NCI-H510A treated with DMSO at 0.1 percent for 48 hours (cell line): ENCODE measurements around the gene ATXN7L1.

Experiments
- DNase-seq: peaks from one replicate; lab custom pipeline; 2025; lab: John Stamatoyannopoulos, UW

Gene ATXN7L1

DNA sequence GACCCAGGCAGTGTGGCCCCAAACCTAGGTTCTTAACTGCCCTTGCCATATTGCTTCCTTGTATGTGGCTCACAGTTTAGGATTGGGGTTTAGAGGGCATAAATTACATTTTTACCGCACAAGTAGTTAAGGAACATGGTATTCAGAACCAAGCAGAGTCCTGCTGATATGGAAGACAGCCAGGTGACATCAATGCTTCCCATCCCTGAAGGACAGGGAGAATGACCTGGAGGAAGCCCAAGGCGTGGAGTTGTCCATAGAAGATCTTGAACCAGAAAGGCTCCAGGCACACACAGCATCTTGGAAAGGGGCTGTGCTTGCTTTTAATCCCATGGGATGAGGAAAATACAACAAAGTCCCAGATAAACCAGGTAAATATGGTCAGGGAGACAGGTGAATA lies 48.3 kb downstream of the ATXN7L1 start:
- DNase-seq: no peak

DNA sequence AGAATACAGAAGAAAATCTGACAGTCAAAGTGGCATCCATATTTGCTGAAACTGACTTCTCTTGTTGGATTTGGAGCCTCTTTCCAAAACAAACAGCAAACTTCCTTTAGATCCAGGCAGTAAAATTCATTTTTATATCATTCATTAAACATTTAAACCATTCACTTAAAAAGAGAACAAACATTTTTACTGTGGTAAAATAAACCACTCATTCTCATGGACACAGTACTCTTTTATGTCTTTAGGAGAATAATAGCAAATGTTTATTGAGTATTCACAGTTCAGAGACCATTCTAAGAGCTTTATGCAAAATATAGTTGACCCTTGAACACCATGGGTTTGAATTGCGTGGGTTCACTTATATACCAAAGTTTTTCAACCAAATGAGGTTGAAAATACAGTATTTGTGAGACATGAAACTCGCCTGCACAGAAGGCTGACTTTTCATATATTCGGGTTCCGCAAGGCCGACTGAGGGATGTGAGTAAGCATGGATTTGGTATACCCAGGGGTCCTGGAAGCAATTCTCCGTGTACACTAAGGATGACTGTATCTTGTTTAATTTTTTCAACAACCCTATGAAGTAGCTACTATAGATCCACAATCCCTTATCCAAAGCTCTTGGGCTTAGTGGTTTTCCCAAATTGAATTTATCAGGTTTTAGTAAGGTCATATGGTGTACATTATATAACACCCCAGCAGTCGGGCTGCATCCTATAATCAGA lies 49.1 kb downstream of the ATXN7L1 start:
- no peak for DNase-seq

DNA sequence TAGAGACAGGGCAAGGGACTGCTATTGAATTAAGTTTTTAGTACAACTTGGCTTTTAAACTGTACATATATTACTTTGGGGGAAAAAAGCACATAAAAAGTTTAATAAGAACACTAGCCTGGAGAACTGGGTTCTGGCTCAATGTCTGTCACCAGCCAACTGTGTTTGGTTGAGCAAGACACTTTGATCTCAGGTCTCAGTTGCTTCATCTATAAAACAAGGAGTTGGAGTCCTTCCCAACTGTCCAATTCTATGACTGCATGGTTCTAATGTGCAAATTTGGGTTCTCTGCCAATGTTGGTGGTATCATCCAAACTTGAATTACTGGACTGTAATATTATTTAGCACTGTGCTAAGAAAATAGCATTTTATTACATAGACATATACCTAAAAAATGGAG lies 50.3 kb downstream of the ATXN7L1 start:
- no peak for DNase-seq

- DNase-seq: no peak
Observed at GRCh38 chr7:105825371-105825770, 51.0 kb downstream of the ATXN7L1 start.

DNA sequence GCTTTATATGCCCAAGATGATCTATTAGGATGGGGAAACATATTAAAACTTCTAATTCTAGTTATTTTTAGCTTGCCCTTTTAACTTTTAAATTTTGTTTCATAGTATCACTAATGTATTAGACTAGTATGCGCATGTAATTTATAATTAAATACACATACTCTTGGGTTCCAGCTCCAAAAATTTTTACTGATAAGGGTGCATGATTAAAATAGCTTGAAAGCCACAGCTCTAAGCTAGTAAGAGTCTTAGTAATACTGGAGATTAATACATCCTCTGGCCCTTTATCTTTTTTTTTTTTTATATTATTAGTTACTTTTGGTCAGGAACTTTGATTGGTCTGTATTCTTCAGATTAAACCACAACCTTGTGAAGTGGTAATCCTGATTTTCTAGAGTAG lies 53.6 kb downstream of the ATXN7L1 start:
- DNase-seq: no peak

GRCh38 chr7:105821527-105821926 lies 54.9 kb downstream of the ATXN7L1 start:
- DNase-seq: no peak

GRCh38 chr7:105820363-105821066 lies 55.9 kb downstream of the ATXN7L1 start:
- DNase-seq: no peak

GRCh38 chr7:105819559-105819958 lies 56.8 kb downstream of the ATXN7L1 start:
- no peak for DNase-seq

DNA sequence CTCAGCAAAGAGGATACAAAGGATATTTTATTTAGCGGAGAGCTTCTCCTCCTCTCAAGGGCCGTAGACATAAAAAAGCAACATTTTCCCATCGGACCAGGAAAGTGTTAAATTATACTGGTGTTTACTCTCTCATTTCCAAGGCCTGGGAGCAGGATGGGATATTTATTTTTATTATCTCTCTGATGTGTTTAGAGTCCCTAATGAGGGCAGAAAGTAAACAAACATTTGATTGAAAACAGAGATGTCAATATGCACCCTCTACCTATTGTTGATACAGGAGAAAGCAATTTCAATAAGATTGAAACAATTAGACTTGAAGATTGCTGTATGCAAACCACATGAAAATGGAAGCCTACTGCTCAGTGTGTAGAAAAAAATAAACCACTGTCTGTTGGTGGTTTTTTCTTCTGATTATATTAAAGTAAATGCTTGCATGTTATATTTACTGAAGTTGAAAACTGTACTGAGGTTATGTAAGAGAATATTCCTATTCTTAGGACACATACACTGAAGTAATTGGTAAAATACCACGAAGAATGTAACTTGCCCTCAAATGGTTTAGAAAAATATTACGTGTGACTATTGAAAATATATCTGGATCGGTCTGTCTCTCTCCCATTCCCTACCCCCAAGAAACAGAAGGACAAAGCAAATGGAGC lies 59.3 kb downstream of the ATXN7L1 start:
- no peak for DNase-seq

DNA sequence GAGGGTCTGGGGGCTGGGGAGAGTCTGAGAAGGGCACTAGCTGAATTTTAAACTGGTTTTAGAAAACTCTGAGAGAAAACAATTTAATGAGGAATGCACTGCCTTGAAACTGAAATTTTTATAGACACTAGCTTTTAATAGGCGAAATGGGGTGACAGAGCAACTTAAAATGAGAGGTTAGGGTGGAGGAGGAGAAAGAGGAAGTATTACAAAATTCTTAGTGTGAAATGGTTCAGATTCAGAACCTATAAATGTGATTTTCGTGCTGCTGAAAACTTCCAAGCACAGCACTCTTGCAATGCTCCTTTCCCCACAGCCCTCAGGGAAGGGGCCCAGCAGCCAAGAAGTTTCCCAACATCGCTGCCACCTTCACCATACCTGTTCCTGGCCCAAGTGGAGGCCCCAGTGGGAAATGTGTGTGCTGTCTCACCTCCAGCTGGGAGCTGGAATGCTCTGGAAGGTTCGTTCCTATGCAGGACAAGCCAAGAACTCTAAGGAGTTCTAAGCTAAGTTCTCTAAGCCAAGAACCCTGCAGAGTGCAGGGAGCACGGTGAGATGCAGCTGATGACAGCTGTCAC lies 60.0 kb downstream of the ATXN7L1 start:
- no peak for DNase-seq

DNA sequence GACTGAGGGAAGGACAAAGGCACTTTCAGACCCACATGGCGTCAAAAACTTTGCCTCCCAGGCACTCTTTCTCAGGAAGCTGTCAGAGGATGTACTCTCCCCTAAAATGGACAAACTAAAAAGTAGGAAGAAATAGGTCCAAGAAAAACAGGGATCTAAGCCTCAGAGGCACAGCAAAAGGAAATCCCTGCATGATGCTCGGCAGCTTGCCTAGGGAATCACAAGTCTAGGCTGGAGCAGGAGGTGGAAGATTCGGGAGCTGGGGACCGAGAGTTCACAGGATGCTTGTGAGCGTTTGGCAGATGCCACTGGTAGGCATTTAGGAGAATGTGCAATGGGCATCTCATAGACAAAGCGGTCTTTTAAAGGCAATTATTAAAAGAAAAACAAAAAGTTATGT lies 60.8 kb downstream of the ATXN7L1 start:
- DNase-seq: no peak

GRCh38 chr7:105814481-105814880 lies 61.9 kb downstream of the ATXN7L1 start:
- no peak for DNase-seq

DNA sequence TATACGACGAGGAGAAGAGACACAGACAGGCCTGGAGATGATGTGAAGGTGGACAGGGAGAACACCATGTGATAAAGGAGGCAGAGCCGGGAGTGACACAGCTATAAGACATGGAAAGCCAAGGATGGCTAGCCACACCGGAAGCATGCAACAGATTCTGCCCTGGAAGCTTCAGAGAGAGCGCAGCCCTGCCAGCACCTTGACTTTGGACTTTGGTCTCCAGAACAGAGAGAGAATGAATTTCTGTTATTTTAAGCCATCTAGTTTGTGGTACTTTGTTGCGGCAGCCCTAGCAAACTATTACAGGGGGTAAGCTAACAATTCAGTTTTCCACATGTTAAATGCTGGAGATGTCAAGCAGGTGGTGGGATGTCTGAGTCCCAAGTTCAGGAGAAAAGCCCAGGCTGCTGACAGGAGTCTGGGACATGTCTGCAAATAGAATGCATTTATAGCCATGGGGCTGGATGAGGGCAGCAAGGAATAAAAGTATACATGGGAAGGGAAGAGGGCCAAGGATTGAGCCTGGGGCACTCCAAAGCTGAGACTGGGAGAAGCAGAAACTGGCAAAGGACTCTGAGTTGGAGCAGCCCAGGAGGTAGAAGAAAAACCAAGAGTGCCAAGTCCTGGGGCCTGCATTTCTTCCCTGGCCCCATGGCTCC lies 65.1 kb downstream of the ATXN7L1 start:
- DNase-seq: no peak

DNA sequence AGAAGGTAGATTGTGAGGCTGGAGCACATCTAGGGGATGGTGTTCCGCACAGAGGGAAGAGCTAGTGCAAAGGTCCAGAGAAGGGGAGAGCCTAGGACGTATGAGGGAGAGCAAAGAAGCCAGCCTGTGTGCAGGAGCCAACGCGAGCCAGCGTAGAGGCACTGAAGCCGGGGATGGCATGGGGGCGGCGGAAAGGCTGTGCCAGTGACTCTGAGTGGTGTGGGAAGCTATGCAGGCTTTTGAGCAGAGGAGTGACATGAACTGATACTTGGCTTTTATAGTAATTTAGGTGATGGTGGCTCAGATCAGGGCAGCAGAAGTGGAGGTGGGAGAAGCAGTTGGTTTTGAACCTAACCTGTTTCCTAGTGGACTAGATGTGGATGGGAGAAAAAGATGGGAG lies 65.8 kb downstream of the ATXN7L1 start:
- no peak for DNase-seq

GRCh38 chr7:105808703-105809590 lies 67.5 kb downstream of the ATXN7L1 start:
- DNase-seq: no peak

- no peak for DNase-seq
Observed at GRCh38 chr7:105808209-105808608, 68.2 kb downstream of the ATXN7L1 start.

DNA sequence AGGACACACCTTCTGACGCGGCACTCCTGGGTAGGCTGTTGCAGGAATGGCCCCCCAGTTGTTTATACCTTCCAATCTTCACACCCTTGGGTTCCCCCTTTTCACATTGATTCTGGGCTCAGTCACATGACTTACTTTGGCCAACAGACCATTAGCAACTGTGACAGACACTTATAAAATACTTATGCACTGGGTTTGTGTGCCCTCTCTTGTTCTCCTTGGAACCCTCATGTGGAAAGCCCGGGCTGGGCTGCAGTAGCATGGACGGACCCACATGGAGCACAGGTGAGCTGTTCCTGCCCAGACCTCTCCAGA lies 69.0 kb downstream of the ATXN7L1 start:
- no peak for DNase-seq

- no peak for DNase-seq
Observed at GRCh38 chr7:105806592-105807447, 69.6 kb downstream of the ATXN7L1 start.

DNA sequence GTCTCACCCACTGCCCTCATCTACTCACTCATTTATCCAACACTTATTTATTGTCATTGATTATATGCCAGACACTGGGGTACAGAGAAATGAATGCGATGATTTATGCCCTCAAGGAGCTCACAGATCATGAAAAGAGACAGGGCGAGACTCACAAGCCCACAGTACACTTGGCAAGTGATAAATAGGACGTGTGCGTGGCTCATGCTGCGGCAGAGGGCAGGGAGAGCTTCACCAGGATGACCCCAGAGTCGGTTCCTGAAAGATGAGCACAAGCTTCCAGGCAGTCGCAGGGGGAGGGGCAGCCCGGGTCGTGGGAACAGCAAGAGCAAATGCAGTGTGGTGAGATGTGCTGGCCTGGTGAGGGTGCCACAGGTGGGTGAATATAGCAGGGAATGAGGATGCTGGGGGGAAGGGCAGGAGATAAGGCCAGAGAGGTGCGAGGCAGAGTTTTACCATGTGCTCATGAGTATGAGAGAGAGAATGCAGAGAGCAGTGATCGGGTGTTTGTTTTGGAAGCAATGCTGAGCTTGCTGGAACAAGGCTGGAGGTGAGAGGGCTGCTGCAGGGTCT lies 70.9 kb downstream of the ATXN7L1 start:
- DNase-seq: no peak

- DNase-seq: no peak
Observed at GRCh38 chr7:105803429-105803736, 73.0 kb downstream of the ATXN7L1 start.
